Measurements from ENCODE around the gene LRRN2.

The LRRN2 gene

DNA sequence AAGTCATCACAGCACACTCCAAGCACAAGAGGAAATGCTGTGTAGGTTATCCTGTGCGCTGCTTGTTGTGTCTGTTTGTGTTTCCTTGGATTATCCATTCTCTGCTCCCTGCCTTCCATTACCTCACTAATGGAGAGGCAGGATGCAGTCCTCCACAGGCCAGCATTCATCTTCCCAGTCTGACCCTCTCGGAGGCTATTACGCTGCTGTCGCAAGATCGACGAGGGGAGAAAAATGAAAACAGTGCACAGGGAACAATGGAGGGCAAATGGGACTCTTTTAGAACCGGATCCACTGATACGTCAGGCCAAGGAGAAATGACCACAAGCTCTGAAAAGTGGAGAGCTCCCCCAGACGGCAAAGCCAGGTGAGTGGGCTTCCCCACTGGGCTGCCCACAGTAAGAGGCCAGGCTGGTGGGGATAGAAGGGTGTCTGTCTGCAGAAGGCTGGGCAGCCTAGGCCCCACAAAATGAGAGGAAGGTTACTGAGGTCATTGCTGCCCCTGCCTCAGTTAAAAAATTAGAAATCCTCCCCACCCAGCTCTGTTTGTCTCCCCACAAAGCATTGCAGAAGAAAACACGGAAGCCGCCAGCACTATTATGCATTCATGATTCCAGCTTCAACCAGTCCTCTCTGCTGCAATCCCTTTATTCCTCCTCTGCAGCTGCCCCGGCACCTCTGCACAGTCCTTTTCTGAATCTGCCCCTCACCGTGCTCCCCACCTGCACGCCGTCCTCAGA, 21.7 kb downstream of the LRRN2 start:
- no peak for DNase-seq (ENCODE audit: low read depth in 1 of 2, low spot score in 1 of 2)

DNA sequence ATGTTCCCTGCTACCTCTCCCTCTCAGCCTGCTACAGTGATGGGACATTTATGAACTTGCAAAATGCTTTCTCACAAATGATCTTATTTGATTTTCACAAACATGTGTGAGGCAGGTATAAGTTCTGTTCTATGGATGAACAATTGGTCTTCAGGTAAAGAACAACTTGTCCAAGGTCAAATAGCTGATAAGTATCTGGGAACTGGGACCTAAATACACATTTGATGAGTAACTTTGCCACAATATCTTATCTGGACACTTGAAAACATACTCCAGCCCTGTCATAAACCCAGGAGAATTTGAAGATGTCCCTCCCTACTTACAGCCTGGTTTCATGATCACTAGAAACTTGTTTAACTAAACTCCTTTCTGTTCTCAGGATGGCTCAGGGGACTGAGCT, 23.0 kb downstream of the LRRN2 start:
- DNase-seq (ENCODE audit: low read depth in 1 of 2, low spot score in 1 of 2), result no peak

DNA sequence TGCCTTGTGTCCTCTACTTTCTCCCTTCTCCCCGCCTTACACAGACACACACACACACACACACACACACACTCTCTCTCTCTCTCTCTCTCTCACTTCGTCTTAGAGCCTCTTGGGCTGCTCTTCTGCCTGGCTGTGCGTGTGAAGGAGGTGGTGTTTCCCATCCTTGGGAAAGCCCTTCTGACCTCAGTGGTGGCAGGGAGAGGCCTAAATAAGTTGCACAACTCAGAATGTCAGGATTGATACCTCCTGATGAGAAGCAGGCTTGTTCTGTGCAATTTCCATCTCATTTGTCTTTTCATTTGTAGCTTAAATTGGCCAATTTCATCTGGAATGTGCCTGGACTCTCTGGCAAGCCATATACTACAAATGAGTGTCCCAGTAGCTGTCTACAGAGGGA, 25.0 kb downstream of the LRRN2 start:
- no peak for DNase-seq (ENCODE audit: low read depth in 1 of 2, low spot score in 1 of 2)

DNA sequence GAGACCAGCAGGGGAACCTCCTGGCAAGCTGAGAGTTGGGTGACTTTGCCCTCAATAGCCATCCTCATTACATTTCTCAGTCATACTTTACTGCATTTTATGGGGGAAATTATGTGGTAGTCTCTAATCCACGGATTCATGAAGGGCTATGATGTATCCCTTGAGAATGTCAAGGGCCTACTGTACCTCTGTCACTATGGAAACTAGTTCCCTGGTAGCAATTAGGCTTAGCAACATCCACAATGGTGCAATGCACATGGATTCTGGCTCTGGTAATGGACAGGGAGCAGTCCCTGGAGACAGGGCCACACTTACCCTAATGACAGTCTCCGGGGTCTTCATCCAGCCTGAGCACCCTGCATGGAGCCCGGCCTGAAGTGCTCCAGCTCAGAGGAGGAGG, 26.5 kb downstream of the LRRN2 start:
- no peak for DNase-seq (ENCODE audit: low read depth in 1 of 2, low spot score in 1 of 2)

DNA sequence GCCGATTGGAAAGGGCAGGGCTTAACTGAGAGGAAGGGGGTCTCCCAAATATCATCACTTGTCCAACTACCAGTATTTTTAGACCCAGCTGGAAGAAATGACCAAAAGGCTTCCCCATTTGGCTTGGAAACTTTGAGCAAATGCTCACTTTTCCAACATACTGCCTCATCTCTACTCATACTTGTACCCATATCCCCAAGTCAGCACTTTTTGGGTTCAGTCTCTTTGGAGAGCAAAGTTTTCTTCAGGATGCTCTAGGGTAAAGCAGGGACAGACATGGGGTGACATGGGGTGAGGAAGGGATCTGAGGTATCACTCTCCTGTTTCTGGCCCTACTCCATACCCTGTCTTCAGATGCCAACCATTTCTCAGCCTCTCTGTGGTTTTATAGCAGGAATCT, 27.2 kb downstream of the LRRN2 start:
- no peak for DNase-seq (ENCODE audit: low read depth in 1 of 2, low spot score in 1 of 2)

DNA sequence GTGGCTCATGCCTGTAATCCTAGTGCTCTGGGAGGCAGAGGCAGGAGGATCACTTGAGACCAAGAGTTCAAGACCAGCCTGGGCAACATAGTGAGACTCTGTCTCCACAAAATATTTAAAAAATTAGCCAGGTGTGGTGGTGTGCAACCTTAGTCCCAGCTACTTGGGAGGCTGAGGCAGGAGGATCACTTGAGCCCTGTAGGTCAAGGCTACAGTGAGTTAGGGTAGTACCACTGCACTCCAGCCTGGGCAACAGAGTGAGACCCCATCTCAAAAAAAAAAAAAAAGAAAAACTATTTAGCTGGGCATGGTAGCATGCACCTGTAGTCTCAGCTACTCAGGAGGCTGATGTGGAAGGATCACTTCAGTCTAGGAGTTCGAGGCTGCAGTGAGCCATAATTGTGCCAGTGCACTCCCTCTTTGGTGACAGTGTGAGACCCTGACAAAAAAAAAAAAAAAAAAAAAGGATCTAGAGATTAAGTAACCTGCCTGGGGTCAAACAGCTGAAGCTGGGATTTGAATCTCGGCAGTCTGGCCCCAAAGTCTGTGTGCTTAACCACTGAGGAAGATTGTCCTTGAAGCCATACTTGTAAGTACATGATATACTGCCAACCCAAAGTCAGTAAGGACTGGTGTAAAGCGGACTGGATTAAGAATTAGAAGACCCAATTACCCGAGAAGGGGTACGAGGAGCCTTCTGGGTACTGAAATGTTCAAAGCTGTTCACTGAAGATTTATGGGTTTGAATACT, 31.8 kb downstream of the LRRN2 start:
- DNase-seq (ENCODE audit: low read depth in 1 of 2, low spot score in 1 of 2), result no peak

DNA sequence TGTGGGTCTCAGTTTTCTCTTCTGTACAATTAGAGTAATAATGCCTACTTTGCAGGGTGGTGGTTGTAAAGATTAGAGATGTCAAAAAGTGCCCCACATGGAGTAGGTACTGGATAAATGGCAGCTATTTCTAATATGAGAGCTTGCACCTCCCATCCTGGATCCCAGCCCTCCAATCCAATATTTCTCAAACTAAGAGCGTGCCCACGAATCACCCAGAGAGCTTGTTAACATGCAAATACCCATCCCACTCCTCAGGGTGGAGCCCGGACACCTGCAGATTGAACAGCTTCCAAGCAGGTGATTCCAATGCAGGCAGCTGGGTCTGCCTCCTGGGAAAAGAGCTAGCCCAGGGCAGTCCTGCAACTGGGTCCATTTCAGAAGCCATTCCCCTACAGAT, 33.0 kb downstream of the LRRN2 start:
- no peak for DNase-seq (ENCODE audit: low read depth in 1 of 2, low spot score in 1 of 2)

DNA sequence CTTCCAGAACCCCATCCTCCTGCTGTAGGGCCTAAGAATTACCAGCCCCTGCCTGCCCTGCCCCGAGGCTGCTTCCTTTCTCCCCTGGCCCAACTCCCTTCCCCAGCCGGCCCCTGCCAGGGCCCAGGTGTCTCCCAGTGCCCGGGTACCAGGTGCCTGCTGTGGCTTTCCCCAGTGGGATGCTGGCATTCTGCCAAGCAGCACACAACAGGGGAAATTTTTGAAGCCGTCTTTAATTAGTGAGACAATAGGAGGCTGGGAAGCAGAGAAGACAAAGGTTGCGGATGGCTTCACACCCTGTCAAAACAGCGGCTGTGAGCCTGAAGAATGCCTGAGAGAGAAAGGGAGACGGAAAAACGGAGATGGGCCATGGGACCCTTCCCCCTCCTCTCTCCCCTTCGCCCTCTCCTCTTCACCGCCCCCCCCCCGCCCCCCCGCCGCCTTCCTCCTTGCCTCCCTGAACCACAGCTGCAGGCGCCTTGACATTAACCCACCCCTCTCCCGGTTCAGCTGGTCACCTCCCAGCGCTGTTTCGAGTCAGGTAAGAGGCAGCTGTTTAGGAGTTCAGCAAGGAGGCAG, 33.6 kb downstream of the LRRN2 start:
- DNase-seq (ENCODE audit: low read depth in 1 of 2, low spot score in 1 of 2), result no peak

DNA sequence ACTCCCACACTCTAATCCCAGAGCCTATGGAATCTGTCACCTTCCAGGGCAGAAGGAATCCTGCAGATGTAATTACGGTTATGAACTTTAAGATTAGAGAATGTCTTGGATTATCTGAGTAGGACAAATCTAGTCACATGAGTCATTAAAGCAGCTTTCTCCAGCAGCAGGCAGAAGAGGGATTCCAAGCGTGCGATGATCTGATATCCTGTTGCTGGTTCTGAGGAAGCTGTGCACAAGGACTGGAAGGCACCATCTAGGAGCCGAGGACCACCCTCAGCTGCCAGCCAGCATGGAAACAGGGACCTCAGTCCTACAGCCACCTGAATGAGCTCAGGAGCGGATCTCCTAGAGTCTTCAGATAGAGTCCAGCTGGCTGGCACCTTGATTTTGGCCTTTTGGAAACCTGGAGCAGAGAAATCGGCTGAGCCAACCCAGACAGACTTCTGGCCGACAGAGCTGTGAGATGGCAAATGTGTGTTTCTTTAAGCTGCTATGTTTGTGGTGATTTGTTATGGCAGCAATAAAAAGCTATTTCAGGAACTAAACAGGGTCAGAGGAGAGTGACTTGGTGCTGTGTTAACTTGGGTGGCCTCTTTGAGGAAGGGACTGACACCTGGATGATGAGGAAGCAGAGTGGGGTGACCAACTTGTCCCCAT, 34.5 kb downstream of the LRRN2 start:
- DNase-seq (ENCODE audit: low read depth in 1 of 2, low spot score in 1 of 2), result no peak

DNA sequence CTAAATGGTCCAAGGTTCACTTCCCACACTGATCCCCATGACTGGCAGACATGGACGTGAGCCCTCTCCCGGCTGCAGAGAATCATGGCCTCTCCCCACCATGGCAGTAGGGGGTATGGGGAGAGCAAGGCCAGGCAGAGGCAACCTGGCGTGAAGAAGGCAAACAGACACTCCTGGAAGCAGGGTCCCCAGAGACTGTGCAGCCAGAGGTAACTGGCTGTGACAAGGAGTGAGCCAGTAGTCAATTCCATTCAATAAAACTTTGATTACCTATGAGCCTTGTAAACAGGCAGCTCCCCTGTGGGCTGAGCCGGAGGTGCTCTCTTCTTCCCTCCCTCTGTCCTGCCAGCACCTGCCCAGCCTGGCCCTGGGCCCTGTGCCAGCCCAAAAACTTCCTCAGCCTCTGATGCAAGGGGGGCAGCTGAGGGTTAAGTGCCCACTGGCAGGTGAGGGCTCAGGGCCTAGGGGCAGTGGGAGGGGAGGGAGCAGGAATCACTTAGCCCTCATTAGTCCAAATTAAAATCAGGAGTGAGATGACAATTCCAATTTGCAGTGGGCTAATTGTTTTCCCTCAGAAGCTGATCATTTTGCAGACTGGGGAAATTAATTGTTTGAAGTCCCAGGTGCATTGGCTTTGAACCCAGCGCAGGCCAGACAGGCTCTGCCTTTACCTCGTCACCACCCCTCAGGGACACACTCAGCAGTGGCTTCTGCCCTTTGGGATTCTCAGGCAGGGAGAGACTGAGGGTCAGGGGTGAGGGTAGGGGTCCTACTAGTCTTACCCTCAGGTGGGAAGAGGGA, 35.6 kb downstream of the LRRN2 start:
- no peak for DNase-seq (ENCODE audit: low read depth in 1 of 2, low spot score in 1 of 2)

DNA sequence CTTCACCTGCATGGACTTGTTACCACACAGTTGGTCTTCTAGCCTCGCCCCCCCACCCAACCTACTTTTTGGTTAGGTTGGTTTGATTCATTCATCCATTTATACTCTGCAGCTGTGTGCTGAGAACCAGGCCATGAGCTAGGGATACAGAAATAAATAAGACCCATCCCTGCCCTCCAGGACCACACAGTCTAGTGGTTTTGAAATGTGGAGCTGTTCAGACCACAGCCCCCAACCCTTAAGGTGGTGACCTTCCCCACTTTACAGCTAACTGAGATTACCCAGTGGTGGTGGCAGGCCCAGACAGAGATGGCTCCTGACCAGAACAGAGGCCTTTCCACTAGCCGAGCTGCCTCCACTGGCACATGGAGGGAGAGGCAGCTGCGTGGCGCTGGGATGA, 37.0 kb downstream of the LRRN2 start:
- no peak for DNase-seq (ENCODE audit: low read depth in 1 of 2, low spot score in 1 of 2)

DNA sequence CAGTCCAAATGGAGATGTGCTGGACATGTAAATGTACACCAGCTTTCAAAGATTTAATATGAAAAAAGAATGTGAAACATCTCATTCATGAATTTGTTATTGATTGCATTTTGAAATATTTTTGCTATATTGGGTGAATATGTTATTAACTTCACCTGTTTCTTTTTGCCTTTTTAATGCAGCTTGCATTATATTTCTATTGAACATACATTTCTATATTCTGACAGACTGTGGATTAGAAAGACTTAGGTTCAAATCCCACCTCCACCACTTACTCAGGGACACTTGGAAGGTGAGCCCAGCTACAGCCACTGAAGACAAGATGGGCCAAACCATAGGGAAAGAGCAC, 37.8 kb downstream of the LRRN2 start:
- DNase-seq (ENCODE audit: low read depth in 1 of 2, low spot score in 1 of 2), result no peak

DNA sequence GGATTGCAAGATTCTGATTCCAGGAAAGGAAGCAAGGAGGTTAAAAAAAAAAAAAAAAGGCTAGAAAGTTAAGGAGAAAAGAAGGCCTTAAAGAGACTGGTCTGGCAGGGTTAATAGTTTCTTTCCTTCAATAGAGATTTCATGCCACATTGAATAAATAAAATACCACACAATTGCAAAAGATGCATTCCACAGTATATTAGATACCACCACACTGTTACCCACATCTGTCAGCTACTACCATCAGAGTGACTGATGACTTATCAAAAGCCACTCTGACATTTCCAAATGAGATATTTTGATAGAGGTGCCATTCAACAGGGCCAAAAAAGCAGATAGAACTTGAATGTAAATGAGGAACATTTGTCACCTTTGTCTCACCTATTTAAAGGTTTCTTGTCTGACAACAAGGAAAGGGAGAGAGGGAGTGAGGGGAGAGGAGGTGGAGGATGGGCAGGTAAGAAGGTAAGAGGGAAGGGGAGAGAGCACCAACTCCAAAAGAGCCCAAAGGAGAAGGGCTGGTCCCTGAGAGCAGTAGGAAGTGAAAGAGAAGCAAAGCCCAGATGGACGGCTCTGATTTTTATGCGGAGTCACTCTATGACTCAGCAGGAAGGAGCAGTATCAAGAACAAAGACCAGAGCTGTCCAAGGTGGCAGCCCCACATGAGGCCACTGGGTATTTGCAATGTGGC, 38.3 kb downstream of the LRRN2 start:
- no peak for DNase-seq (ENCODE audit: low read depth in 1 of 2, low spot score in 1 of 2)

DNA sequence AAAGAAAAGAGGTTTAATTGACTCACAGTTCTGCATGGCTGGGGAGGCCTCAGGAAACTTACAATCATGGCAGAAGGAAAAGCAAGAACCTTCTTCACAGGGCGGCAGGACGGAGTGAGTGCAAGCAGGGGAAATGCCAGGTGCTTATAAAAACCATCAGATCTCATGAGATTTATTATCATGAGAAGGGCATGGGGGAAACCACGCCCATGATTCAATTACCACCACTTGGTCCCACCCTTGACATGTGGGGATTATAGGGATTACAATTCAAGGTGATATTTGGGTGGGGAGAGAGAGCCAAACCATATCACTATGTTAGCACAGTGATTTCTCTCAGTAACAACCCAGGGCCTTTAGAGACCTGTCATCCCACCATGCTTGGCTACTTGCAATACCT, 39.9 kb downstream of the LRRN2 start:
- no peak for DNase-seq (ENCODE audit: low read depth in 1 of 2, low spot score in 1 of 2)

DNA sequence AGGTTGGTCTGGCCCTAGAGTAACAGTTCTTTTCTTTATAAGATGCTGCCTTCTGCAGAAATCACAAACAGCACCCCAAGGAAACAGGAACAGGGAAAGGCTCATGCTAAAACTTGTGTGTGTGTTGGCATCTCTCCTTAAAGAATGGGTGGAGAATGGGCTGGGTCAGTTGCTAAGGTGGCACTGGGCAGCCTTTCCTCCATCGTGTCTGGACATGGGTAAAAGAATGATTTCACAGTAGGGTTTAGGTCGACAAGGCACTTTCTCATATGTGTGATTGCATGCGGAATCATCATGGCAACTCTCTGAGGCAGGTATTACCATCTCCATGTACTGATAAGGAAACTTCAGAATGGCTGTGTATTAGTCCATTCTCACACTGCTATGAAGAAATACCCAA, 40.3 kb downstream of the LRRN2 start:
- no peak for DNase-seq (ENCODE audit: low read depth in 1 of 2, low spot score in 1 of 2)

DNA sequence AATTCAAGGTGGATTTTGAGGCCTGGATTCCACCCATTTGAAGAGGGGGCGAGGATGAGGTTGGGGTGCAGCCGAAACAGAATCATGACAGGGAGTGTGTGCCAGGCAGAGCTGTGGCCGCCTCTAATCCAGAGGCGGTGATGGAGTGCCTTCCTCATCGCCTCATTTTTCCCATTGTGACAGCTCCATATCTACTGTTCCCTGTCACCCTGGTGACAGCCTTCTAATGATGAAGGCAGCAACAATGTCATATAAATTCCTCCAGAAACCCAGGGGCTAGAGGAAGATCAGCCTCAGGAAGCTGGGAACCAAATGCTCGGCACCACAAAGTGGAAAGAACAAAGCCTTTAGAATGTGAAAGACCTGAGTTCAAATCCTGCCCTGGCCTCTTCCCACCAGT, 42.0 kb downstream of the LRRN2 start:
- DNase-seq (ENCODE audit: low read depth in 1 of 2, low spot score in 1 of 2), result no peak

DNA sequence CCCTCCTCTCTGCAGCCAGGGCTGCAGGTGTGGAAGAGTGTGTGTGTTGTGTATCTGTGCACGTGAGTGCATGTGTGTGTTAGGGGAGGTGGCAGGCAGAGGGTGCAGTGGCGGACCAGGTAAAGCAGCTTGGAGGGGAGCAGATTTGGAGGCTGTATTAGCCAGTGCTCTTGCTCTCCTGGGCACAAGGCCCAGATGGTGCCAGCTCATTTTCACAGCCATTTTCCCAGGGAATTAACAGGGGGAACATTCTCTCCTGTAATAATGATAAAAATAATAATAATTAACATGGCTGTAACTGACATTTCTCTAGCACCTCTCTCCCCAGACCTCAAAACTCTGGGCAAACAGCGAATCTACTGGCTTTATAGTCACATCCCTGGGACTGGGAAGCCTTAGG, 43.6 kb downstream of the LRRN2 start:
- DNase-seq (ENCODE audit: low read depth in 1 of 2, low spot score in 1 of 2), result no peak

DNA sequence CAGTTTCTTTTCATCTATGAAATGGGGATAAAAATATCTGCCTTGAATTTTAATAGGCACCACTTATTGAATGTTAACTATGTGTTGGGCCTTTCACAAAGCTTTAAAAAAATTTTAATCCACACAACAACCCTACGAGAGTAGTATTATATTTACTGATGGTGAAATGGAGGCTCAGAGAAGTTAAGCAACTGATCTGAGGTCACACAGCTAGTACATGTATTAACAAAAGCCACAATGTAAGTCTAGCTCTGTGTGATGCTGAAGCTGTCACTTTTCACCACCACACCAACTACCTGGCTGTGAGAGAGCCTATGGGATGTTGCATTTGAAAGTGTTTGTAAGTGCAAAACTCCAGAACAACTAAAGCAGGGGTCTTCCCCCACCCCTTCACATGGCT, 44.1 kb downstream of the LRRN2 start:
- no peak for DNase-seq (ENCODE audit: low read depth in 1 of 2, low spot score in 1 of 2)

DNA sequence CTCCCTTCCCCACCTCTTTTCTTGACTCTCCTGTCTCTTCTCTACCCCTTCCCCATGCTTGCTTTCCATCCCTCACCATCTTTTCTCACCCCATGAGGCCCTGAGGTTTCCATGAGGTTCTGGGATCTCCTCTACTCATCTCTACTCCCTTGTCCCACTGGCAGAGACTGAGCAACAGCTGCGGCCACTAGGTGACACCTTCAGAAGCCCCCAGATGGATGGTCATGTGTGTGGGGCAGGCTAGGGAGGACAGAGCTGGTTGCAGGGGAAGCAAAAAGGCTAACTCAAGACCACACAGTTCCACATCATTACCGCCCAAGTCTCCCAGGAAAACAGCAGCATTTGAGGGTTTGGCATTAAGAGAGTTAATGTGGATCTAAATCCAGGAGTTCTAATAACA, 45.0 kb downstream of the LRRN2 start:
- no peak for DNase-seq (ENCODE audit: low read depth in 1 of 2, low spot score in 1 of 2)

DNA sequence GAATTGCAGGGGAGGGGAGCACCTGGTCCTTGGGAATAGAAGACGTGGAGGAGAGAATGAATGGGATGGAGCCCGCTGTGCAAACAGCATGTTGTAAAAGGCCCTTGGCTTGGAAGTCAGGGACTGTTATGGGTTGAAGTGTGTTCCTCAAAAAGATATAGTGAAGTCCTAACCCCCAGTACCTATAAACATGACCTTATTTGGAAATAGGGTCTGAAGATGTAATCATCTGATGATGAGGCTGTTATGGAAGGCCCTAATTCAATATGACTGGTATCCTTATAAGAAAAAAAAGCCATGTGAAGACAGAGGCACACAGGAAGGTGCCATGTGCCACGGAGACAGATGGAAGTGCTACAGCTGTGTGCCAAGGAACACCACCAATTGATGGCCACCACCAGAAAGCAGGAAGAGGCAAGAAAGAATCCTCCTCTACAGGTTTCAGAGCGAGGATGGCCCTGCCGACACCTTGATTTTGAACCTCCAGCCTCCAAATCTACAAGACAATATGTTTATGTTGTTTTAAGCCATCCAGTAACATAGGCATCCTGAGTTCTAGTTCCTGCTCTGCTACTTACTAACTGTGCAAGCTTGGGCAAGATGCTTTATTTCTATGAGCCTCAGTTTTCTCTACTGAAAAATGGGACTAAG, 51.2 kb downstream of the LRRN2 start:
- DNase-seq (ENCODE audit: low read depth in 1 of 2, low spot score in 1 of 2), result no peak

Data from activated CD4-positive, alpha-beta T cell treated with anti-CD3 and anti-CD28 coated beads, Interleukin-2, amount 50 U/mL, for 24 hours (primary cell).